HEK293 (cell line): ENCODE measurements around the gene IPO11.

ENCODE experiments used
- GLIS2 ChIP-seq: fragments of 450-650 bp; formaldehyde crosslinking; IDR thresholded peaks from 2 replicates; pipeline ENCODE4 v1.5.1; 2016; ENCODE audit warnings: missing biosample characterization, missing genetic modification characterization
- HOXA7 ChIP-seq: sonication (generic); formaldehyde crosslinking; IDR thresholded peaks from 2 replicates; pipeline ENCODE4 v1.8.1; 2022; ENCODE audit warnings: missing genetic modification reagents, borderline replicate concordance
- SCRT1 ChIP-seq: fragments of 450-650 bp; formaldehyde crosslinking; IDR thresholded peaks from 2 replicates; pipeline ENCODE4 v1.5.1; 2016; ENCODE audit warnings: missing biosample characterization, missing genetic modification characterization, borderline replicate concordance
- ZBTB7A ChIP-seq: fragments of 450-650 bp; formaldehyde crosslinking; IDR thresholded peaks from 2 replicates; pipeline ENCODE4 v1.5.1; 2016; ENCODE audit warnings: low read depth, missing biosample characterization, missing genetic modification characterization
- ZNF121 ChIP-seq: fragments of 450-650 bp; formaldehyde crosslinking; IDR thresholded peaks from 2 replicates; pipeline ENCODE4 v1.5.1; 2016; ENCODE audit warnings: missing biosample characterization, missing genetic modification characterization
- ZNF138 ChIP-seq: fragments of 450-650 bp; formaldehyde crosslinking; IDR thresholded peaks from 2 replicates; pipeline ENCODE4 v1.5.1; 2016; ENCODE audit warnings: missing biosample characterization, missing genetic modification characterization, borderline replicate concordance
- ZNF391 ChIP-seq: fragments of 450-650 bp; formaldehyde crosslinking; IDR thresholded peaks from 2 replicates; pipeline ENCODE4 v1.5.1; 2016; ENCODE audit warnings: low read depth, missing biosample characterization, missing genetic modification characterization, borderline replicate concordance
- TF ChIP-seq, protein P1 (sequence below): fragments of 450-650 bp; formaldehyde crosslinking; IDR thresholded peaks from 2 replicates; pipeline ENCODE4 v1.5.1; 2016; ENCODE audit warnings: missing biosample characterization, missing genetic modification characterization
- TF ChIP-seq, protein P2 (sequence below): sonication (generic); formaldehyde crosslinking; IDR thresholded peaks from 2 replicates; pipeline ENCODE4 v1.8.1; 2022; ENCODE audit warnings: mild to moderate bottlenecking, moderate library complexity, missing genetic modification reagents
- TF ChIP-seq, protein P3 (sequence below): fragments of 450-650 bp; formaldehyde crosslinking; IDR thresholded peaks from 2 replicates; pipeline ENCODE4 v1.5.1; 2016; ENCODE audit warnings: missing biosample characterization, missing genetic modification characterization
- TF ChIP-seq, protein P4 (sequence below): fragments of 450-650 bp; formaldehyde crosslinking; IDR thresholded peaks from 2 replicates; pipeline ENCODE4 v1.5.1; 2016; ENCODE audit warnings: missing biosample characterization, missing genetic modification characterization

DNA sequence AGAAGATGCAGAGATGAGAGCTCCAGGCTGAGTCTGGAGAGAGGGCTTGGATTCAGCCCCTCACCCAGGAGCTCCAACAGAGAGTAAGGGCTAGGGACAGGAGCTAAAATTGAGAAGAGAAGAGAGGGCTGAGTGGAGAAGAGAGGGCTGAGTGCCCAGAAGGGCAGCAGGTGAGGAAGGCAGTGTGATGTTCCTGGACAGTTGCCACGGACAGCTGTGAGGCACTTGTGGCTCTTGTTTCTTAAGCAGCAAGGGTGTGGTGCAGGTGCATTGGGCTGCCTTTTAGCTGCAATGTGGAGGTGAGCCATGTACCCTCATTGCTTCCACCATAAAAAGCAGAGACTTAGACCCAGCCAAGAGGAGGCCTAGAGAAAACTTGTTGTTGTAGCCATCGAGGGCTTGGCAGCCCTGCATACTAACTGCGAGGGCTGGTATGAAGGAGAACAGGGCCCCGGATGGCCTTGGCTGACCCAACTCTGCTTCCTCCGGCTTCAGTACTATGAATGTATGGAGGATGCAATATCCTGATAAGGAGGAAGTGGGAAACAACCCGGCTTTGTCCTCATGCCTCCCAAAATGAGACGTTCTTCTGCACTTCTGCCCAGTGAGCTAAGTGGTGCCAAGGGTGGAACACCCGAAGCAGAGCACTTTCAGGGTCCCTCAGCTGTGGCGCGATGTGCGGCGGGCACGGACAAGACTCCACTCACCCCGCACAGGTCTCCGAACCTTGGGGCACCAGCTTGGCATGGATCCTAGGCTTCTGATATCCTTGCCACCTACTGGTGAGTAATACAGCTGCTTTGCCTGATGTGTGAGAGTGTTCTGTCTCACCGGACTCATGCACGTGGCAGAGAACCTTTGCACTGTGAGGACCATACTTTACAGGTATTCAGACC, 231.2 kb downstream of the IPO11 start:
- TF ChIP-seq, protein P1, sequence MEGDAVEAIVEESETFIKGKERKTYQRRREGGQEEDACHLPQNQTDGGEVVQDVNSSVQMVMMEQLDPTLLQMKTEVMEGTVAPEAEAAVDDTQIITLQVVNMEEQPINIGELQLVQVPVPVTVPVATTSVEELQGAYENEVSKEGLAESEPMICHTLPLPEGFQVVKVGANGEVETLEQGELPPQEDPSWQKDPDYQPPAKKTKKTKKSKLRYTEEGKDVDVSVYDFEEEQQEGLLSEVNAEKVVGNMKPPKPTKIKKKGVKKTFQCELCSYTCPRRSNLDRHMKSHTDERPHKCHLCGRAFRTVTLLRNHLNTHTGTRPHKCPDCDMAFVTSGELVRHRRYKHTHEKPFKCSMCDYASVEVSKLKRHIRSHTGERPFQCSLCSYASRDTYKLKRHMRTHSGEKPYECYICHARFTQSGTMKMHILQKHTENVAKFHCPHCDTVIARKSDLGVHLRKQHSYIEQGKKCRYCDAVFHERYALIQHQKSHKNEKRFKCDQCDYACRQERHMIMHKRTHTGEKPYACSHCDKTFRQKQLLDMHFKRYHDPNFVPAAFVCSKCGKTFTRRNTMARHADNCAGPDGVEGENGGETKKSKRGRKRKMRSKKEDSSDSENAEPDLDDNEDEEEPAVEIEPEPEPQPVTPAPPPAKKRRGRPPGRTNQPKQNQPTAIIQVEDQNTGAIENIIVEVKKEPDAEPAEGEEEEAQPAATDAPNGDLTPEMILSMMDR (tag by site-specific recombination): no peak
- TF ChIP-seq ZBTB7A (tag by site-specific recombination) (no peak), HOXA7 (CRISPR knock-in tag) (no peak), ZNF138 (tag by site-specific recombination) (no peak), ZNF391 (tag by site-specific recombination) (no peak), ZNF121 (no peak), SCRT1 (tag by site-specific recombination) (no peak), GLIS2 (tag by site-specific recombination) (no peak)
- TF ChIP-seq, protein P2, sequence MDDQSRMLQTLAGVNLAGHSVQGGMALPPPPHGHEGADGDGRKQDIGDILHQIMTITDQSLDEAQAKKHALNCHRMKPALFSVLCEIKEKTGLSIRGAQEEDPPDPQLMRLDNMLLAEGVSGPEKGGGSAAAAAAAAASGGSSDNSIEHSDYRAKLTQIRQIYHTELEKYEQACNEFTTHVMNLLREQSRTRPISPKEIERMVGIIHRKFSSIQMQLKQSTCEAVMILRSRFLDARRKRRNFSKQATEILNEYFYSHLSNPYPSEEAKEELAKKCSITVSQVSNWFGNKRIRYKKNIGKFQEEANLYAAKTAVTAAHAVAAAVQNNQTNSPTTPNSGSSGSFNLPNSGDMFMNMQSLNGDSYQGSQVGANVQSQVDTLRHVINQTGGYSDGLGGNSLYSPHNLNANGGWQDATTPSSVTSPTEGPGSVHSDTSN: no peak
- TF ChIP-seq, protein P3, sequence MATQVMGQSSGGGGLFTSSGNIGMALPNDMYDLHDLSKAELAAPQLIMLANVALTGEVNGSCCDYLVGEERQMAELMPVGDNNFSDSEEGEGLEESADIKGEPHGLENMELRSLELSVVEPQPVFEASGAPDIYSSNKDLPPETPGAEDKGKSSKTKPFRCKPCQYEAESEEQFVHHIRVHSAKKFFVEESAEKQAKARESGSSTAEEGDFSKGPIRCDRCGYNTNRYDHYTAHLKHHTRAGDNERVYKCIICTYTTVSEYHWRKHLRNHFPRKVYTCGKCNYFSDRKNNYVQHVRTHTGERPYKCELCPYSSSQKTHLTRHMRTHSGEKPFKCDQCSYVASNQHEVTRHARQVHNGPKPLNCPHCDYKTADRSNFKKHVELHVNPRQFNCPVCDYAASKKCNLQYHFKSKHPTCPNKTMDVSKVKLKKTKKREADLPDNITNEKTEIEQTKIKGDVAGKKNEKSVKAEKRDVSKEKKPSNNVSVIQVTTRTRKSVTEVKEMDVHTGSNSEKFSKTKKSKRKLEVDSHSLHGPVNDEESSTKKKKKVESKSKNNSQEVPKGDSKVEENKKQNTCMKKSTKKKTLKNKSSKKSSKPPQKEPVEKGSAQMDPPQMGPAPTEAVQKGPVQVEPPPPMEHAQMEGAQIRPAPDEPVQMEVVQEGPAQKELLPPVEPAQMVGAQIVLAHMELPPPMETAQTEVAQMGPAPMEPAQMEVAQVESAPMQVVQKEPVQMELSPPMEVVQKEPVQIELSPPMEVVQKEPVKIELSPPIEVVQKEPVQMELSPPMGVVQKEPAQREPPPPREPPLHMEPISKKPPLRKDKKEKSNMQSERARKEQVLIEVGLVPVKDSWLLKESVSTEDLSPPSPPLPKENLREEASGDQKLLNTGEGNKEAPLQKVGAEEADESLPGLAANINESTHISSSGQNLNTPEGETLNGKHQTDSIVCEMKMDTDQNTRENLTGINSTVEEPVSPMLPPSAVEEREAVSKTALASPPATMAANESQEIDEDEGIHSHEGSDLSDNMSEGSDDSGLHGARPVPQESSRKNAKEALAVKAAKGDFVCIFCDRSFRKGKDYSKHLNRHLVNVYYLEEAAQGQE (tag by site-specific recombination): no peak
- TF ChIP-seq, protein P4, sequence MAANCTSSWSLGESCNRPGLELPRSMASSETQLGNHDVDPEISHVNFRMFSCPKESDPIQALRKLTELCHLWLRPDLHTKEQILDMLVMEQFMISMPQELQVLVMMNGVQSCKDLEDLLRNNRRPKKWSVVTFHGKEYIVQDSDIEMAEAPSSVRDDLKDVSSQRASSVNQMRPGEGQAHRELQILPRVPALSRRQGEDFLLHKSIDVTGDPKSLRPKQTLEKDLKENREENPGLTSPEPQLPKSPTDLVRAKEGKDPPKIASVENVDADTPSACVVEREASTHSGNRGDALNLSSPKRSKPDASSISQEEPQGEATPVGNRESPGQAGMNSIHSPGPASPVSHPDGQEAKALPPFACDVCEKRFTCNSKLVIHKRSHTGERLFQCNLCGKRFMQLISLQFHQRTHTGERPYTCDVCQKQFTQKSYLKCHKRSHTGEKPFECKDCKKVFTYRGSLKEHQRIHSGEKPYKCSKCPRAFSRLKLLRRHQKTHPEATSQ (tag by site-specific recombination): no peak
